D721Med (cell line): ENCODE measurements around the gene HSDL2.
A peak's percentile ranks its signal among the peaks of the same experiment; 100 is the strongest.

Experiments used
- DNase-seq: peaks from one replicate; pipeline ENCODE4 v3.0.0; 2011; ENCODE audit warnings: low spot score; ENCODE audit not compliant: insufficient read length
- FAIRE-seq: peaks from 2 replicates; lab custom pipeline; 2011; peaks lifted over from hg19 to GRCh38; lab: Jason Lieb, UNC
- TF ChIP-seq, protein P1 (sequence below): IDR thresholded peaks from 2 replicates; pipeline ENCODE4 v1.5.1; 2012; ENCODE audit warnings: mild to moderate bottlenecking, control low read depth; ENCODE audit not compliant: insufficient read depth; ENCODE audit errors: missing control alignments

Gene HSDL2

DNA sequence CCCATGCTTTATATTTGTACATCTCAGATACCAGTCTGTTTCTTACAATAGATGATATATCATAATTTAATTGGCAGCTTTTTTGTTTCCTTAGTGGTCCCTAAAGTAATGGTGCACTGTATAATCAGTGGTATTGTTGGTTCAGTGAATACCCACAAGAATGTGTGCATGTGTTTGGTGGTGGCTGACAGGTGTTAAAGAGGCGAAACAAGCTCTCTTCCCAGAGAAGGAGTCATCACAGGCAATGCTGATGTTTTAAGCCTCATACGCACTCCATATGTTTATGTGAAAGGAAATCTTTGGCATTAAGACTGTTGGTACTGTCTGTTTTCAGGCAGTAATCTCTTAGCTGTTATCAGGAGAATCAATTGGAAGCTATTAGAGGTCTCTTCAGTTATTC, 57.5 kb downstream of the HSDL2 start:
- FAIRE-seq = peak; percentile 78
- no peak for DNase-seq
- TF ChIP-seq, protein P1, sequence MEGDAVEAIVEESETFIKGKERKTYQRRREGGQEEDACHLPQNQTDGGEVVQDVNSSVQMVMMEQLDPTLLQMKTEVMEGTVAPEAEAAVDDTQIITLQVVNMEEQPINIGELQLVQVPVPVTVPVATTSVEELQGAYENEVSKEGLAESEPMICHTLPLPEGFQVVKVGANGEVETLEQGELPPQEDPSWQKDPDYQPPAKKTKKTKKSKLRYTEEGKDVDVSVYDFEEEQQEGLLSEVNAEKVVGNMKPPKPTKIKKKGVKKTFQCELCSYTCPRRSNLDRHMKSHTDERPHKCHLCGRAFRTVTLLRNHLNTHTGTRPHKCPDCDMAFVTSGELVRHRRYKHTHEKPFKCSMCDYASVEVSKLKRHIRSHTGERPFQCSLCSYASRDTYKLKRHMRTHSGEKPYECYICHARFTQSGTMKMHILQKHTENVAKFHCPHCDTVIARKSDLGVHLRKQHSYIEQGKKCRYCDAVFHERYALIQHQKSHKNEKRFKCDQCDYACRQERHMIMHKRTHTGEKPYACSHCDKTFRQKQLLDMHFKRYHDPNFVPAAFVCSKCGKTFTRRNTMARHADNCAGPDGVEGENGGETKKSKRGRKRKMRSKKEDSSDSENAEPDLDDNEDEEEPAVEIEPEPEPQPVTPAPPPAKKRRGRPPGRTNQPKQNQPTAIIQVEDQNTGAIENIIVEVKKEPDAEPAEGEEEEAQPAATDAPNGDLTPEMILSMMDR = no peak

GRCh38 chr9:112439171-112439570, 59.3 kb downstream of the HSDL2 start:
- TF ChIP-seq, protein P1 = no peak
- FAIRE-seq (no peak), DNase-seq (no peak)

GRCh38 chr9:112439825-112440224, 59.9 kb downstream of the HSDL2 start:
- TF ChIP-seq, protein P1 = no peak
- FAIRE-seq = no peak
- DNase-seq = no peak

DNA sequence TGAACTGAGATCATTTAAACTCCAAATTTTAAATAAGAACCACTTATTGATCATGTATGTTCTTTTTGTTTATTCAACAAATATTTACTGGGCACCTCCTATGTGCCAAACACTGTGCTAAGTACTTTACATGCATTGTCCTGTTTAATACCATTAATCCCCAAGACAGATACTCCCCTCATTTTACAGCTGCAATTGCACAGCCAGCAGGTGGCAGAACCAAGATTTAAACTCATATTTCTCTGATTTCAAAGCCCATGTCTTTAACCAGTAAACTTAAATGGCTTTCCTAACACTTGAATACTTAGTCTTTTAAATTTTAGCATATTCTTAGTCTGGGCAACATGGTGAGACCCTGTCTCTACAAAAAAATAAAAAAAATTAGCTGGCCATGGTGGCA, 63.3 kb downstream of the HSDL2 start:
- no peak for DNase-seq
- FAIRE-seq = no peak
- TF ChIP-seq, protein P1 = peak; percentile 61

DNA sequence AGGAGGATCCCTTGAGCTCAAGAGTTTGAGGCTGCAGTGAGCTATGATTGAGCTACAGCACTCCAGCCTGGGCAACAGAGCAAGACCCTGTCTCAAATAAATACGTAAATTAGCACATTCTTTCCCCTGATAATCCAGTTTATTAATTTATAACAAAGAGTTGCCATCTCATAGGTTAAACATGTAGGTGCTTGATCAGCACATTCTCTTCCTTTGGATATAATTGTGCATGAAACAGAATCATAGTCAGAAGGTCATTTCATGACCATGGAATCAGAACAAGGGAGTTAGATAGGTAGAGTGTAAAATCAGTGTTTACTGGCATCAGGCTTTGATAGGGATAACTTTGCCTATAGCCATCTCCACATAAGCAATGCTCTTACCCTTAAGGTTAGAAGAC, 63.7 kb downstream of the HSDL2 start:
- TF ChIP-seq, protein P1 = no peak
- DNase-seq = no peak
- no peak for FAIRE-seq

DNA sequence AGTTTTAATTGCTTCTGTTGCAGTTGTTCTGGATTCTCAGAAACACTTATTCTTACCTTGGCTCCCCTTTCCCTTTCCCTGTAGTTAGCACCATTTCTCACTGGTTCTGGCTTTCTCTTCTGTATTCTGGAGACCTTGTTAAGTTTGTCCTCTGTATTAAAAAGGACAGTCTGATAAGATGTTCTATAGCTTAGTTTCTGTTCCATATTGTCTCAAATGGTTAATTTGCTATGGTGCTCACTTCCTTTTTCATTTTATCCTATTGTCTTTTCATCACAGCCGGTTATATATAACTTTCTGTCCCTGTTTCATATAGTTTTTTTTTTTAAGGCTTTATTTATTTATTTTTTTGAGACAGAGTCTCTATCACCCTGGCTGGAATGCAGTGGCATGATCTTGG, 65.3 kb downstream of the HSDL2 start:
- FAIRE-seq = no peak
- DNase-seq = no peak
- TF ChIP-seq, protein P1 = no peak

DNA sequence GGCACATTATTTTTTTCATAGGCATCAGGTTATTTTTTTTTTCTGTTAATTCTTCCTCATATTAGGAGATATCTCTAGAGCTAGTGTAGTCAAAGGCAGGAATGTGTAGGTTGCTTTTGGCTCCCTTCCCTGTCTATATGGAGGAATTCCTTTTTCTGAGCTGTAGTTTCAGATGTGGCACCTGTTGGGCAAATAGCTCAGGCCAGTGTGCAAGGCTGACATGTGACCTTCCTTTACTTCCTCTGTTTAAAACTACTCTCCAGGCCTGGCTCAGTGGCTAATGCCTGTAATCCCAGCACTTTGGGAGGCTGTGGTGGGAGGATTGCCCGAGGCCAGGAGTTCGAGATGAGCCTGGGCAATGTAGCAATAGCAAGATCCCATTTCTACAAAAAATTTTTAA, 66.2 kb downstream of the HSDL2 start:
- DNase-seq (no peak), FAIRE-seq (no peak)
- TF ChIP-seq, protein P1 = no peak
